VCaP (cell line): ENCODE results near the gene ACER2.
A peak's percentile ranks its signal among the peaks of the same experiment; 100 is the strongest.
"Not testable (repeated sequence)": the region's sequence is repeated elsewhere in the genome, so short reads cannot be mapped to it uniquely, and the experiment has no call there.

ENCODE experiments used
- H3K27ac ChIP-seq: fragments of 450-650 bp; 2 replicates; pipeline ENCODE4 v1.5.1; 2017
- CTCF ChIP-seq: fragments of 450-650 bp; conservative IDR thresholded peaks from 2 replicates; pipeline ENCODE4 v1.5.1; 2017; ENCODE audit warnings: mild to moderate bottlenecking, moderate library complexity

Gene ACER2

DNA sequence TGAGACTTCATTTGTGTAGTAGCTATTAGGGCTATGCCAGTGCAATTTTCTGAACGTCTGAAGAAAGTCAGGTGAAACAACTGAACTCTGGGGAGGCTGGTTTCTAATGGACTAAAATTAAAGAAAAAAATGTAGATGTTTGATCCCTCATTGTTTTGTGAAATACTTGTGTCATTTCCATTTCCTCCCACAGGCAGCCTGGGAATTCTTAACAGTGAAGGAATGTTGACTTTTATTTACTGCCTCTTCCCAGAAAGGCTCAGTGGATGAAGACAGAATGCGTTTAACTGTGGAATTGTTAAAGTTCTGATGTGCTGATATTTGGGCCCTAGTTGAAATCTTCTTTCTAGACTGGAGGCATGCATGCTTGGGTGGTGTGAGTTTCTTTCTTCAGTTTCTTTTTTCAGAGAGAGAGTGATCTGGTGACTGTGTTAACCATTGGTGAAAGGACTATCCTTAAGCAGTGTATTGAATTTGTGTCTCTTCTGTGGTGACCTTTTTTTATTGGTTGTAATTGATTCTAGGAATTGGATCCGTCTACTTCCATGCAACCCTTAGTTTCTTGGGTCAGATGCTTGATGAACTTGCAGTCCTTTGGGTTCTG is 15.5 kb downstream of the ACER2 start:
- H3K27ac ChIP-seq: no peak overlapping the region
- no peak for TF ChIP-seq CTCF

DNA sequence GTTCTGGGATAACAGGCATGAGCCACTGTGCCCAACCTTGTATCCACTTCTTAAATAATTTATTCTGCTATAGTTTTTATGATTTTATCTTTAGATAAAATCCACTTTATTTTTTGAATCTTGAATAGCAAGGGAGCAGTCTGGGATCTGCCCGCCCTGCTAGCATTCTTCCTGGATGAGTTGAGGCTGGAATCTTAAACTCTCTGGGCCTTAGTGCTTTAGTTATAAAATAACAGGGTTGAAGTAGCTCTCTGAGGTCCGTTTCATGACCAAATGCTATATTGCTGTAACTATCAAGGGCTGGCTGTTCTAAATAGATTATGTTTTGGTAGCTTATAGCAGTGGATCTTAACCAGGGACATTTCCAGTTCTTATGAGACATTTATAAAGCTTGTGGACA is 20.8 kb downstream of the ACER2 start:
- no peak for TF ChIP-seq CTCF

GRCh38 chr9:19430201-19430760 is 21.5 kb downstream of the ACER2 start:
- peak overlapping the region; percentile 53 for H3K27ac ChIP-seq
- no peak for TF ChIP-seq CTCF

More for the DNA sequence above, 20.8 kb downstream of the ACER2 start:
- peak overlapping the region; percentile 53; the same call in 1 of the 2 replicates for H3K27ac ChIP-seq

- no peak for TF ChIP-seq CTCF
- H3K27ac ChIP-seq: peak overlapping the region; percentile 53
These were observed 22.8 kb downstream of the ACER2 start for GRCh38 chr9:19431361-19432171.

DNA sequence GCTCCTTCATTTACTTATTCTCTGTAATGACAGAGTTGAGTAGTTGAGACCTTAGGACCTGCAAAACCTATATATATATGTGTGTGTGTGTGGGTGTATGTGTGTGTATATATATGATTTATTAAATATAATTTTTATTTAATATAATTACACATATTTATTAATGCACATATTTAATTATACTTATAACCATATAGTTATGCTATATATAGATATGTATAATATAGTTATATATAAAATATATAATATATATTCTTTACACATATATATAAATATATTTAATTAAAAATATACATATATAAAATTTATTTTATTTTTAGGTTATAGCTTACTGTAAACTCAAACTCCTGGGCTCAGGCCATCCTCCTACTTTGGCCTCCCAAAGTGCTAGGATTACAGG is 23.7 kb downstream of the ACER2 start:
- TF ChIP-seq CTCF: no peak
- no peak overlapping the region for H3K27ac ChIP-seq

- H3K27ac ChIP-seq: not testable (repeated sequence)
These were observed 24.9 kb downstream of the ACER2 start for GRCh38 chr9:19433729-19434128.

DNA sequence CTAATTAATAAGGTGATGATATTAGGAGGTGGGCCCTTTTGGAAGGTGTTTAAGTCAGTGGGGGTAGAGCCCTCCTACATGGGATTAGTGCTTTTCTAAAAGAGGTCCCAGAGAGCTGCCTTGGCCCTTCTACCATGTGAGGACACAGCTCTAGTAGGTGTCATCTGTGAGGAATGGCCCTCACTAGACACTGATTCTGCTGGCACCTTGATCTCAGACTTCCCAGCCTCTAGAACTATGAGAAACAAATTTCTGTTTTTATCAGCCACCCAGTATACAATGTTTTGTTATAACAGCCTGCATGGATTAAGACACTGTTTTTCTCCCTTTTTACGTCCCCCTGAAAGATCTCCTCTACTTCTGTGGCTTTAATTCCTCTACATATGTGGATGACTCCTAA is 31.6 kb downstream of the ACER2 start:
- H3K27ac ChIP-seq: no peak overlapping the region
- TF ChIP-seq CTCF: no peak
